Measurements from ENCODE around the gene KRT8.

Gene KRT8

GRCh38 chr12:52924764-52925716, 20.2 kb upstream of the KRT8 start:
- no peak for DNase-seq (ENCODE audit: low read depth, low spot score)
- Histone ChIP-seq H3K4me3 (ENCODE audit: low read length) (no peak overlapping the region), H3K9me3 (ENCODE audit: control insufficient read depth, insufficient read depth, low read length) (no peaks in the 10 kb centered on the region), H3K4me1 (ENCODE audit: control insufficient read depth, insufficient read depth, low read length) (peaks cover 9% of the 10 kb centered on the region), H3K27me3 (ENCODE audit: control insufficient read depth, insufficient read depth, low read length) (no peaks in the 10 kb centered on the region), H3K27ac (ENCODE audit: low read length) (no peak overlapping the region), H3K36me3 (ENCODE audit: control insufficient read depth, insufficient read depth, low read length) (no peaks in the 10 kb centered on the region)
- WGBS (ENCODE audit: insufficient coverage, insufficient read length), result no CpG with 5 or more reads among the region's 11 CpGs

- Histone ChIP-seq H3K4me3 (ENCODE audit: low read length) (no peak overlapping the region), H3K27me3 (ENCODE audit: control insufficient read depth, insufficient read depth, low read length) (no peaks in the 10 kb centered on the region), H3K4me1 (ENCODE audit: control insufficient read depth, insufficient read depth, low read length) (peaks cover 9% of the 10 kb centered on the region), H3K27ac (ENCODE audit: low read length) (no peak overlapping the region), H3K36me3 (ENCODE audit: control insufficient read depth, insufficient read depth, low read length) (no peaks in the 10 kb centered on the region), H3K9me3 (ENCODE audit: control insufficient read depth, insufficient read depth, low read length) (no peaks in the 10 kb centered on the region)
- no CpG with 5 or more reads among the region's 1 CpG for WGBS (ENCODE audit: insufficient coverage, insufficient read length)
- no peak for DNase-seq (ENCODE audit: low read depth, low spot score)
These were observed 16.8 kb upstream of the KRT8 start for GRCh38 chr12:52921488-52922165.

GRCh38 chr12:52920937-52921336, 16.1 kb upstream of the KRT8 start:
- H3K9me3 ChIP-seq (ENCODE audit: control insufficient read depth, insufficient read depth, low read length), result no peaks in the 10 kb centered on the region
- no peak for DNase-seq (ENCODE audit: low read depth, low spot score)
- peaks cover 5% of the 10 kb centered on the region for H3K4me1 ChIP-seq (ENCODE audit: control insufficient read depth, insufficient read depth, low read length)
- H3K27ac ChIP-seq (ENCODE audit: low read length), result no peak overlapping the region
- H3K4me3 ChIP-seq (ENCODE audit: low read length), result no peak overlapping the region
- no peaks in the 10 kb centered on the region for H3K27me3 ChIP-seq (ENCODE audit: control insufficient read depth, insufficient read depth, low read length)
- no peaks in the 10 kb centered on the region for H3K36me3 ChIP-seq (ENCODE audit: control insufficient read depth, insufficient read depth, low read length)

- WGBS (ENCODE audit: insufficient coverage, insufficient read length), result no CpG with 5 or more reads among the region's 2 CpGs
- peaks cover 2% of the 10 kb centered on the region; the same call in 1 of the 2 replicates for H3K4me1 ChIP-seq (ENCODE audit: control insufficient read depth, insufficient read depth, low read length)
- H3K36me3 ChIP-seq (ENCODE audit: control insufficient read depth, insufficient read depth, low read length), result no peaks in the 10 kb centered on the region
- no peak for DNase-seq (ENCODE audit: low read depth, low spot score)
- no peaks in the 10 kb centered on the region for H3K27me3 ChIP-seq (ENCODE audit: control insufficient read depth, insufficient read depth, low read length)
- H3K27ac ChIP-seq (ENCODE audit: low read length), result no peak overlapping the region
- H3K4me3 ChIP-seq (ENCODE audit: low read length), result no peak overlapping the region
- H3K9me3 ChIP-seq (ENCODE audit: control insufficient read depth, insufficient read depth, low read length), result no peaks in the 10 kb centered on the region
These were observed 13.9 kb upstream of the KRT8 start for GRCh38 chr12:52918784-52919183.

- H3K9me3 ChIP-seq (ENCODE audit: control insufficient read depth, insufficient read depth, low read length), result no peaks in the 10 kb centered on the region
- DNase-seq (ENCODE audit: low read depth, low spot score), result no peak
- H3K4me3 ChIP-seq (ENCODE audit: low read length), result no peak overlapping the region
- no peaks in the 10 kb centered on the region for H3K36me3 ChIP-seq (ENCODE audit: control insufficient read depth, insufficient read depth, low read length)
- no peaks in the 10 kb centered on the region for H3K27me3 ChIP-seq (ENCODE audit: control insufficient read depth, insufficient read depth, low read length)
- H3K4me1 ChIP-seq (ENCODE audit: control insufficient read depth, insufficient read depth, low read length), result peaks cover 2% of the 10 kb centered on the region; the same call in 1 of the 2 replicates
- WGBS (ENCODE audit: insufficient coverage, insufficient read length), result no CpG with 5 or more reads among the region's 8 CpGs
- H3K27ac ChIP-seq (ENCODE audit: low read length), result no peak overlapping the region
These were observed 13.5 kb upstream of the KRT8 start for GRCh38 chr12:52918351-52918750.

GRCh38 chr12:52917800-52918199, 12.9 kb upstream of the KRT8 start:
- Histone ChIP-seq H3K27me3 (ENCODE audit: control insufficient read depth, insufficient read depth, low read length) (no peaks in the 10 kb centered on the region), H3K9me3 (ENCODE audit: control insufficient read depth, insufficient read depth, low read length) (no peaks in the 10 kb centered on the region), H3K4me3 (ENCODE audit: low read length) (no peak overlapping the region), H3K36me3 (ENCODE audit: control insufficient read depth, insufficient read depth, low read length) (no peaks in the 10 kb centered on the region), H3K27ac (ENCODE audit: low read length) (no peak overlapping the region), H3K4me1 (ENCODE audit: control insufficient read depth, insufficient read depth, low read length) (peaks cover 2% of the 10 kb centered on the region; the same call in 1 of the 2 replicates)
- WGBS (ENCODE audit: insufficient coverage, insufficient read length), result no CpG with 5 or more reads among the region's 1 CpG
- DNase-seq (ENCODE audit: low read depth, low spot score), result no peak

GRCh38 chr12:52916216-52916615, 11.3 kb upstream of the KRT8 start:
- peaks cover under 1% of the 10 kb centered on the region; the same call in 1 of the 2 replicates for H3K4me1 ChIP-seq (ENCODE audit: control insufficient read depth, insufficient read depth, low read length)
- H3K9me3 ChIP-seq (ENCODE audit: control insufficient read depth, insufficient read depth, low read length), result no peaks in the 10 kb centered on the region
- H3K36me3 ChIP-seq (ENCODE audit: control insufficient read depth, insufficient read depth, low read length), result no peaks in the 10 kb centered on the region
- no peak overlapping the region for H3K27ac ChIP-seq (ENCODE audit: low read length)
- no peak overlapping the region for H3K4me3 ChIP-seq (ENCODE audit: low read length)
- DNase-seq (ENCODE audit: low read depth, low spot score), result no peak
- no CpG with 5 or more reads among the region's 3 CpGs for WGBS (ENCODE audit: insufficient coverage, insufficient read length)
- H3K27me3 ChIP-seq (ENCODE audit: control insufficient read depth, insufficient read depth, low read length), result no peaks in the 10 kb centered on the region

GRCh38 chr12:52915637-52916036, 10.8 kb upstream of the KRT8 start:
- Histone ChIP-seq H3K36me3 (ENCODE audit: control insufficient read depth, insufficient read depth, low read length) (no peaks in the 10 kb centered on the region), H3K27ac (ENCODE audit: low read length) (no peak overlapping the region), H3K27me3 (ENCODE audit: control insufficient read depth, insufficient read depth, low read length) (no peaks in the 10 kb centered on the region), H3K4me1 (ENCODE audit: control insufficient read depth, insufficient read depth, low read length) (no peaks in the 10 kb centered on the region; the same call in 1 of the 2 replicates), H3K4me3 (ENCODE audit: low read length) (no peak overlapping the region), H3K9me3 (ENCODE audit: control insufficient read depth, insufficient read depth, low read length) (no peaks in the 10 kb centered on the region)
- no peak for DNase-seq (ENCODE audit: low read depth, low spot score)
- WGBS (ENCODE audit: insufficient coverage, insufficient read length), result no CpG with 5 or more reads among the region's 5 CpGs

- no peak overlapping the region for H3K27ac ChIP-seq (ENCODE audit: low read length)
These were observed 9.8 kb upstream of the KRT8 start for GRCh38 chr12:52914576-52915121.

GRCh38 chr12:52913431-52913821, 8.6 kb upstream of the KRT8 start:
- DNase-seq (ENCODE audit: low read depth, low spot score), result no peak
- no CpG with 5 or more reads among the region's 9 CpGs for WGBS (ENCODE audit: insufficient coverage, insufficient read length)
- Histone ChIP-seq H3K36me3 (ENCODE audit: control insufficient read depth, insufficient read depth, low read length) (no peaks in the 10 kb centered on the region), H3K4me1 (ENCODE audit: control insufficient read depth, insufficient read depth, low read length) (peaks cover 2% of the 10 kb centered on the region; the same call in 1 of the 2 replicates), H3K27me3 (ENCODE audit: control insufficient read depth, insufficient read depth, low read length) (no peaks in the 10 kb centered on the region), H3K4me3 (ENCODE audit: low read length) (no peak overlapping the region), H3K9me3 (ENCODE audit: control insufficient read depth, insufficient read depth, low read length) (no peaks in the 10 kb centered on the region), H3K27ac (ENCODE audit: low read length) (no peak overlapping the region)

More at GRCh38 chr12:52914576-52915121, 9.8 kb upstream of the KRT8 start:
- Histone ChIP-seq H3K4me1 (ENCODE audit: control insufficient read depth, insufficient read depth, low read length) (no peaks in the 10 kb centered on the region; the same call in 1 of the 2 replicates), H3K36me3 (ENCODE audit: control insufficient read depth, insufficient read depth, low read length) (no peaks in the 10 kb centered on the region), H3K27me3 (ENCODE audit: control insufficient read depth, insufficient read depth, low read length) (no peaks in the 10 kb centered on the region), H3K4me3 (ENCODE audit: low read length) (no peak overlapping the region), H3K9me3 (ENCODE audit: control insufficient read depth, insufficient read depth, low read length) (no peaks in the 10 kb centered on the region)
- no CpG with 5 or more reads among the region's 7 CpGs for WGBS (ENCODE audit: insufficient coverage, insufficient read length)
- no peak for DNase-seq (ENCODE audit: low read depth, low spot score)
